WTC11 (cell line): ENCODE results near the gene TMEM207. TPM values are rescaled to one million over a fixed set of nuclear protein-coding genes. Genes with fewer than 3 reads are reported as not detected.

Experiments
- ATAC-seq: fragments of 200-7000 bp; cut with Tn5 transposase; 2 replicates; pipeline ENCODE4 v1.10.0; 2021; ENCODE audit warnings: mild to moderate bottlenecking, moderate library complexity
- CTCF ChIA-PET: fragments of 300-600 bp; sonication (Branson Sonifier 250); formaldehyde crosslinking; loops from one replicate; lab custom pipeline; 2021; ENCODE audit warnings: antibody characterized with exemption; lab: Charles Lee
- POLR2A ChIA-PET: fragments of 350-600 bp; sonication (Branson Sonifier 250); formaldehyde crosslinking; loops from one replicate; lab custom pipeline; 2021; ENCODE audit warnings: antibody characterized with exemption; lab: Charles Lee
- DNase-seq: peaks from one replicate; pipeline ENCODE4 v3.0.0; 2021; ENCODE audit warnings: low spot score
- H3K27ac Mint-ChIP-seq: 2 replicates; pipeline ENCODE4 v1.8.0; 2021; ENCODE audit warnings: mixed read lengths
- H3K27me3 Mint-ChIP-seq: 2 replicates; pipeline ENCODE4 v1.8.0; 2021; ENCODE audit warnings: low read depth, mild to moderate bottlenecking, moderate library complexity, mixed read lengths
- H3K36me3 Mint-ChIP-seq: 2 replicates; pipeline ENCODE4 v1.8.0; 2021; ENCODE audit warnings: mixed read lengths
- H3K4me1 Mint-ChIP-seq: 2 replicates; pipeline ENCODE4 v1.8.0; 2022; ENCODE audit warnings: mixed read lengths
- H3K4me3 Mint-ChIP-seq: 2 replicates; pipeline ENCODE4 v1.8.0; 2021; ENCODE audit warnings: mild to moderate bottlenecking, moderate library complexity, mixed read lengths
- H3K9me3 Mint-ChIP-seq: 2 replicates; pipeline ENCODE4 v1.8.0; 2021; ENCODE audit warnings: mixed read lengths
- CREB1 ChIP-seq: sonication (generic); formaldehyde crosslinking; IDR thresholded peaks from 2 replicates; pipeline ENCODE4 v1.8.0; 2023; ENCODE audit warnings: mild to moderate bottlenecking, missing genetic modification reagents
- CREM ChIP-seq: sonication (generic); formaldehyde crosslinking; IDR thresholded peaks from 2 replicates; pipeline ENCODE4 v1.8.1; 2022; ENCODE audit warnings: mild to moderate bottlenecking, missing genetic modification reagents, moderate library complexity
- FOXJ3 ChIP-seq: sonication (generic); formaldehyde crosslinking; IDR thresholded peaks from 2 replicates; pipeline ENCODE4 v1.9.0; 2021; ENCODE audit warnings: missing genetic modification reagents, mild to moderate bottlenecking, borderline replicate concordance
- FOXP1 ChIP-seq: sonication (generic); formaldehyde crosslinking; IDR thresholded peaks from 2 replicates; pipeline ENCODE4 v1.8.0; 2022; ENCODE audit warnings: missing genetic modification reagents, mild to moderate bottlenecking, moderate library complexity, borderline replicate concordance
- GRHL2 ChIP-seq: fragments of 250-450 bp; sonication (Bioruptor Pico); IDR thresholded peaks from 2 replicates; pipeline ENCODE4 v1.8.0; 2022; ENCODE audit warnings: mild to moderate bottlenecking, moderate library complexity; ENCODE audit not compliant: insufficient replicate concordance, severe bottlenecking
- IRF2 ChIP-seq: sonication (generic); formaldehyde crosslinking; IDR thresholded peaks from 2 replicates; pipeline ENCODE4 v1.8.0; 2022; ENCODE audit warnings: low read depth, missing genetic modification reagents, borderline replicate concordance
- JUN ChIP-seq: sonication (generic); formaldehyde crosslinking; IDR thresholded peaks from 2 replicates; pipeline ENCODE4 v1.8.0; 2023; ENCODE audit warnings: mild to moderate bottlenecking, missing genetic modification reagents
- KAT7 ChIP-seq: sonication (generic); formaldehyde crosslinking; IDR thresholded peaks from 2 replicates; pipeline ENCODE4 v1.8.1; 2023; ENCODE audit warnings: missing genetic modification reagents, mild to moderate bottlenecking, borderline replicate concordance
- MAX ChIP-seq: sonication (generic); formaldehyde crosslinking; IDR thresholded peaks from 2 replicates; pipeline ENCODE4 v1.8.0; 2022; ENCODE audit warnings: mild to moderate bottlenecking, missing genetic modification reagents
- MXD4 ChIP-seq: fragments of 250-450 bp; sonication (Bioruptor Pico); IDR thresholded peaks from 2 replicates; pipeline ENCODE4 v1.8.0; 2021; ENCODE audit warnings: mild to moderate bottlenecking, moderate library complexity, borderline replicate concordance
- NFE2L1 ChIP-seq: sonication (generic); formaldehyde crosslinking; IDR thresholded peaks from 2 replicates; pipeline ENCODE4 v1.8.1; 2023; ENCODE audit warnings: missing genetic modification reagents
- TEAD1 ChIP-seq: sonication (generic); formaldehyde crosslinking; IDR thresholded peaks from 2 replicates; pipeline ENCODE4 v1.8.0; 2022; ENCODE audit warnings: mild to moderate bottlenecking, missing genetic modification reagents
- TP53 ChIP-seq: sonication (generic); formaldehyde crosslinking; IDR thresholded peaks from 2 replicates; pipeline ENCODE4 v1.8.1; 2023; ENCODE audit warnings: mild to moderate bottlenecking, missing genetic modification reagents
- ZNF121 ChIP-seq: sonication (generic); formaldehyde crosslinking; IDR thresholded peaks from 2 replicates; pipeline ENCODE4 v1.8.0; 2023; ENCODE audit warnings: missing genetic modification reagents
- ZNF219 ChIP-seq: sonication (generic); formaldehyde crosslinking; IDR thresholded peaks from 2 replicates; pipeline ENCODE4 v1.8.0; 2023; ENCODE audit warnings: missing genetic modification reagents, mild to moderate bottlenecking, borderline replicate concordance
- ZNF263 ChIP-seq: sonication (generic); formaldehyde crosslinking; IDR thresholded peaks from 2 replicates; pipeline ENCODE4 v1.8.1; 2022; ENCODE audit warnings: low read depth, mild to moderate bottlenecking, moderate library complexity, missing genetic modification reagents
- ZNF396 ChIP-seq: fragments of 250-450 bp; sonication (Bioruptor Pico); IDR thresholded peaks from 2 replicates; pipeline ENCODE4 v1.8.0; 2021; ENCODE audit warnings: mild to moderate bottlenecking, moderate library complexity, borderline replicate concordance
- ZNF416 ChIP-seq: fragments of 250-450 bp; sonication (Bioruptor Pico); IDR thresholded peaks from 2 replicates; pipeline ENCODE4 v1.9.0; 2021; ENCODE audit warnings: mild to moderate bottlenecking, inconsistent platforms
- ZNF423 ChIP-seq: fragments of 250-450 bp; sonication (Bioruptor Pico); IDR thresholded peaks from 2 replicates; pipeline ENCODE4 v2.1.2; 2022; ENCODE audit warnings: mild to moderate bottlenecking, moderate library complexity
- ZNF671 ChIP-seq: fragments of 250-450 bp; sonication (Bioruptor Pico); IDR thresholded peaks from 2 replicates; pipeline ENCODE4 v1.8.0; 2021; ENCODE audit warnings: mild to moderate bottlenecking
- total RNA-seq: library from RNA; stranded (reverse); gene quantifications from 3 replicates; pipeline ENCODE4 v1.2.3, GENCODE V29; 2021
- TF ChIP-seq, protein P1 (sequence below): sonication (generic); formaldehyde crosslinking; IDR thresholded peaks from 2 replicates; pipeline ENCODE4 v1.8.0; 2022; ENCODE audit warnings: mild to moderate bottlenecking, missing genetic modification reagents
- TF ChIP-seq, protein P2 (sequence below): sonication (generic); formaldehyde crosslinking; conservative IDR thresholded peaks from 2 replicates; pipeline ENCODE4 v1.8.1; 2022; ENCODE audit warnings: mild to moderate bottlenecking, missing genetic modification reagents
- TF ChIP-seq, protein P3 (sequence below): sonication (generic); formaldehyde crosslinking; IDR thresholded peaks from 2 replicates; pipeline ENCODE4 v1.8.1; 2022; ENCODE audit warnings: low read depth, missing genetic modification reagents, borderline replicate concordance
- TF ChIP-seq, protein P4 (sequence below): sonication (generic); formaldehyde crosslinking; IDR thresholded peaks from 2 replicates; pipeline ENCODE4 v1.8.1; 2023; ENCODE audit warnings: mild to moderate bottlenecking, moderate library complexity, missing genetic modification reagents
- TF ChIP-seq, protein P5 (sequence below): fragments of 250-450 bp; sonication (Bioruptor Pico); IDR thresholded peaks from 2 replicates; pipeline ENCODE4 v1.8.0; 2021; ENCODE audit warnings: mild to moderate bottlenecking

TMEM207 gene
- total RNA-seq, 1 experiment from 2014 or later, result not detected

- no peak for TF ChIP-seq CREM (CRISPR knock-in tag)
- TF ChIP-seq, protein P1, sequence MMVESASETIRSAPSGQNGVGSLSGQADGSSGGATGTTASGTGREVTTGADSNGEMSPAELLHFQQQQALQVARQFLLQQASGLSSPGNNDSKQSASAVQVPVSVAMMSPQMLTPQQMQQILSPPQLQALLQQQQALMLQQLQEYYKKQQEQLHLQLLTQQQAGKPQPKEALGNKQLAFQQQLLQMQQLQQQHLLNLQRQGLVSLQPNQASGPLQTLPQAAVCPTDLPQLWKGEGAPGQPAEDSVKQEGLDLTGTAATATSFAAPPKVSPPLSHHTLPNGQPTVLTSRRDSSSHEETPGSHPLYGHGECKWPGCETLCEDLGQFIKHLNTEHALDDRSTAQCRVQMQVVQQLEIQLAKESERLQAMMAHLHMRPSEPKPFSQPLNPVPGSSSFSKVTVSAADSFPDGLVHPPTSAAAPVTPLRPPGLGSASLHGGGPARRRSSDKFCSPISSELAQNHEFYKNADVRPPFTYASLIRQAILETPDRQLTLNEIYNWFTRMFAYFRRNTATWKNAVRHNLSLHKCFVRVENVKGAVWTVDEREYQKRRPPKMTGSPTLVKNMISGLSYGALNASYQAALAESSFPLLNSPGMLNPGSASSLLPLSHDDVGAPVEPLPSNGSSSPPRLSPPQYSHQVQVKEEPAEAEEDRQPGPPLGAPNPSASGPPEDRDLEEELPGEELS (CRISPR knock-in tag), result no peak
- no peak for TF ChIP-seq FOXJ3 (CRISPR knock-in tag)
- TF ChIP-seq ZNF263, result no peak
- no peak for TF ChIP-seq FOXP1 (CRISPR knock-in tag)
- no peak for TF ChIP-seq ZNF396
- no peak for TF ChIP-seq ZNF219 (CRISPR knock-in tag)
- TF ChIP-seq, protein P2, sequence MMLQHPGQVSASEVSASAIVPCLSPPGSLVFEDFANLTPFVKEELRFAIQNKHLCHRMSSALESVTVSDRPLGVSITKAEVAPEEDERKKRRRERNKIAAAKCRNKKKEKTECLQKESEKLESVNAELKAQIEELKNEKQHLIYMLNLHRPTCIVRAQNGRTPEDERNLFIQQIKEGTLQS (CRISPR knock-in tag), result no peak
- TF ChIP-seq NFE2L1, result no peak
- no peak for TF ChIP-seq TEAD1 (CRISPR knock-in tag)
- no peak for TF ChIP-seq GRHL2 (CRISPR knock-in tag)
- TF ChIP-seq KAT7, result no peak
- TF ChIP-seq ZNF416 (CRISPR knock-in tag), result no peak
- TF ChIP-seq ZNF423 (CRISPR knock-in tag), result no peak
Observed at GRCh38 chr3:190430906-190431305, 18.8 kb downstream of the TMEM207 start (continued).

DNA sequence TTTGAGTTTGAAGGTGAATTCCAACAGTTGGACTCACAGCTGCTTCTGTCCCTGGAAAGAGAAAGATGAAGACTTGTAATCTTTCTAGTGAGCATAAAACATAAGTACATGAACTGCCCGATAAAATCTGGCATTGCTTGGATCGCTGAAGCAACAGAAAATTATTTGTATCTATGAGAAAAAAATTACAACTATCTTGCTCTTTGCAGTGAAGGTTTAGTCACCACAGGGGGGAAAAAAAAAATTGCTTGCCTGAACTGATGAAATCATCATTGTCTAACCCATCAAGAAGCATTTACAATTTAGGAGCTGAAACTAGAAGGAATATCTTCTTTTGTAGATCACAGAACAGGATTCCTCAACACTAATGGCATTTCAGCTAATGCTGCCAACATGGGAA lies 20.0 kb downstream of the TMEM207 start:
- TF ChIP-seq MAX (CRISPR knock-in tag) (no peak), TP53 (CRISPR knock-in tag) (no peak), CREB1 (no peak), IRF2 (no peak), MXD4 (no peak), ZNF671 (CRISPR knock-in tag) (no peak), ZNF121 (CRISPR knock-in tag) (no peak), JUN (CRISPR knock-in tag) (no peak), TEAD1 (CRISPR knock-in tag) (no peak), ZNF219 (CRISPR knock-in tag) (no peak)
- TF ChIP-seq, protein P3, sequence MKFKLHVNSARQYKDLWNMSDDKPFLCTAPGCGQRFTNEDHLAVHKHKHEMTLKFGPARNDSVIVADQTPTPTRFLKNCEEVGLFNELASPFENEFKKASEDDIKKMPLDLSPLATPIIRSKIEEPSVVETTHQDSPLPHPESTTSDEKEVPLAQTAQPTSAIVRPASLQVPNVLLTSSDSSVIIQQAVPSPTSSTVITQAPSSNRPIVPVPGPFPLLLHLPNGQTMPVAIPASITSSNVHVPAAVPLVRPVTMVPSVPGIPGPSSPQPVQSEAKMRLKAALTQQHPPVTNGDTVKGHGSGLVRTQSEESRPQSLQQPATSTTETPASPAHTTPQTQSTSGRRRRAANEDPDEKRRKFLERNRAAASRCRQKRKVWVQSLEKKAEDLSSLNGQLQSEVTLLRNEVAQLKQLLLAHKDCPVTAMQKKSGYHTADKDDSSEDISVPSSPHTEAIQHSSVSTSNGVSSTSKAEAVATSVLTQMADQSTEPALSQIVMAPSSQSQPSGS (CRISPR knock-in tag), result no peak
- TF ChIP-seq, protein P4, sequence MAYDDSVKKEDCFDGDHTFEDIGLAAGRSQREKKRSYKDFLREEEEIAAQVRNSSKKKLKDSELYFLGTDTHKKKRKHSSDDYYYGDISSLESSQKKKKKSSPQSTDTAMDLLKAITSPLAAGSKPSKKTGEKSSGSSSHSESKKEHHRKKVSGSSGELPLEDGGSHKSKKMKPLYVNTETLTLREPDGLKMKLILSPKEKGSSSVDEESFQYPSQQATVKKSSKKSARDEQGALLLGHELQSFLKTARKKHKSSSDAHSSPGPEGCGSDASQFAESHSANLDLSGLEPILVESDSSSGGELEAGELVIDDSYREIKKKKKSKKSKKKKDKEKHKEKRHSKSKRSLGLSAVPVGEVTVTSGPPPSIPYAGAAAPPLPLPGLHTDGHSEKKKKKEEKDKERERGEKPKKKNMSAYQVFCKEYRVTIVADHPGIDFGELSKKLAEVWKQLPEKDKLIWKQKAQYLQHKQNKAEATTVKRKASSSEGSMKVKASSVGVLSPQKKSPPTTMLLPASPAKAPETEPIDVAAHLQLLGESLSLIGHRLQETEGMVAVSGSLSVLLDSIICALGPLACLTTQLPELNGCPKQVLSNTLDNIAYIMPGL, result no peak
- TF ChIP-seq, protein P5, sequence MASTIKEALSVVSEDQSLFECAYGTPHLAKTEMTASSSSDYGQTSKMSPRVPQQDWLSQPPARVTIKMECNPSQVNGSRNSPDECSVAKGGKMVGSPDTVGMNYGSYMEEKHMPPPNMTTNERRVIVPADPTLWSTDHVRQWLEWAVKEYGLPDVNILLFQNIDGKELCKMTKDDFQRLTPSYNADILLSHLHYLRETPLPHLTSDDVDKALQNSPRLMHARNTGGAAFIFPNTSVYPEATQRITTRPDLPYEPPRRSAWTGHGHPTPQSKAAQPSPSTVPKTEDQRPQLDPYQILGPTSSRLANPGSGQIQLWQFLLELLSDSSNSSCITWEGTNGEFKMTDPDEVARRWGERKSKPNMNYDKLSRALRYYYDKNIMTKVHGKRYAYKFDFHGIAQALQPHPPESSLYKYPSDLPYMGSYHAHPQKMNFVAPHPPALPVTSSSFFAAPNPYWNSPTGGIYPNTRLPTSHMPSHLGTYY (CRISPR knock-in tag), result no peak
- Mint-ChIP-seq H3K36me3 (no peaks in the 10 kb centered on the region), H3K27me3 (no peaks in the 10 kb centered on the region), H3K4me1 (no peaks in the 10 kb centered on the region), H3K9me3 (peaks cover 11% of the 10 kb centered on the region), H3K4me3 (no peak overlapping the region), H3K27ac (no peak overlapping the region)
- DNase-seq (no peak), ATAC-seq (no peak)
- POLR2A ChIA-PET, result no interaction called here
- CTCF ChIA-PET, result interaction anchor here (1.3 kb wide), 1 partner anchor 108 kb away, joined by 3 read pairs; the partner anchor contains the start of gene CLDN1
